GM21390 (cell line): ENCODE measurements around the gene CCL26.
"Not testable (repeated sequence)": the region's sequence is repeated elsewhere in the genome, so short reads cannot be mapped to it uniquely, and the experiment has no call there.

Experiments used
- ATAC-seq: cut with Tn5 transposase; IDR thresholded peaks from one replicate; pipeline ENCODE4 v1.9.1; 2021; ENCODE audit not compliant: unreplicated experiment

Gene CCL26

DNA sequence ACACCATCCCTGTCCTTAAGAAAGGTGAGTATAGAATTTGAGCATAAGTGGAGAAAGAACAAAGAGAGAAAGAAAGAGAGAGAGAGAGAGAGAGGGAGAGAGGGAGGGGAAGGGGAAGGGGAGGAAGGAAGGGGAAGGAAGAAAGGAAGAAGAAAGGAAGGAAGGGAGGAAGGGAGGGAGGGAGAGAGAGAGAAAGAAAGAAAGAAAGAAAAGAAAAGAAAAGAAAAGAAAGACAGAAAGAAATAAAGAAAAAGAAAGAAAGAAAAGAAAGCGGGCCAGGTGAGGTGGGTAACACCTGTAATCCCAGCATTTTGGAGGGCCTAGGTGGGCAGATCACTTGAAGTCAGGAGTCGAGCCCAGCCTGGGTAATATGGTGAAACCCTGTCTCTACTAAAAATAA, 21.7 kb upstream of the CCL26 start:
- no peak for ATAC-seq

DNA sequence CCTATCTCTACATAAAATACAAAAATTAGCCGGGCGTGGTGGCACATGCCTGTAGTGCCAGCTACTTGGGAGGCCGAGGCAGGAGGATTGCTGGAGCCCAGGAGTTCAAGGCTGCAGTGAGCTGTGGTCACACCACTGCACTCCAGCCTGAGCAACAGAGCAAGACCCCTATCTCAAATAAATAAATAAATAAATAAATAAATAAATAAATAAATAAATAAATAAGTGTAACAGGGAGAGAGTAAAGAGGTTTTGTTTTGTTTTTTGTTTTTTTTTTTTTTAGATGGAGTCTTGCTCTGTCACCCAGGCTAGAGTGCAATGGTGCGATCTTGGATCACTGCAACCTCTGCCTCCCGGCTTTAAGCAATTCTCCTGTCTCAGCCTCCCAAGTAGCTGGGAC, 20.6 kb upstream of the CCL26 start:
- not testable (repeated sequence) for ATAC-seq

DNA sequence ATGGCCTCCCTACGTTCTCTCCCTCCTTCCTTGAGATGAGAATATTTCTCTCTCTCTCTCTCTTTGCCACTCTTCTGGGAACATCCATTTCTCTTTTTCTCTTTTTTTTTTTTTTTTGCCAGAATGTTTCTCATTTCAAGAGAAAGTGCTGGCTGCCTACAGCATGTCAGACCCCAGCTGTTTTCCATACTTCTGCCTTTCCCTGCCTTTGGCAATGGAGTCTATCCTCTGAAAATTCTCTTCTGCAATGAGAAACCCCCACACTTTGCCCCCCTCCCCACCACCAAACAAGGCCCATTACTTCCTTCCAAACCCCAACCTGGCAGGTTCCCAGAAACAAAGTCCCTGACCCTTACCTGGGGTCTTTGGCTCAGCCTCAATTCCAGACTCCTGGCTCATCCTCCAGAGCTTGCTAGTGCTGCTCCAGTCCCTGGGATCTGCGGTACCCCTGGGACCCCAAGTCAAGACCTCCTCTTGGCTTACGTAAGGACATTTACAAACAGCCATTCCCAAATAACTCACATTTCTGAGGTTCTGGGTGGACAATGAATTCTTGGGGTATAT, 17.4 kb upstream of the CCL26 start:
- no peak for ATAC-seq

DNA sequence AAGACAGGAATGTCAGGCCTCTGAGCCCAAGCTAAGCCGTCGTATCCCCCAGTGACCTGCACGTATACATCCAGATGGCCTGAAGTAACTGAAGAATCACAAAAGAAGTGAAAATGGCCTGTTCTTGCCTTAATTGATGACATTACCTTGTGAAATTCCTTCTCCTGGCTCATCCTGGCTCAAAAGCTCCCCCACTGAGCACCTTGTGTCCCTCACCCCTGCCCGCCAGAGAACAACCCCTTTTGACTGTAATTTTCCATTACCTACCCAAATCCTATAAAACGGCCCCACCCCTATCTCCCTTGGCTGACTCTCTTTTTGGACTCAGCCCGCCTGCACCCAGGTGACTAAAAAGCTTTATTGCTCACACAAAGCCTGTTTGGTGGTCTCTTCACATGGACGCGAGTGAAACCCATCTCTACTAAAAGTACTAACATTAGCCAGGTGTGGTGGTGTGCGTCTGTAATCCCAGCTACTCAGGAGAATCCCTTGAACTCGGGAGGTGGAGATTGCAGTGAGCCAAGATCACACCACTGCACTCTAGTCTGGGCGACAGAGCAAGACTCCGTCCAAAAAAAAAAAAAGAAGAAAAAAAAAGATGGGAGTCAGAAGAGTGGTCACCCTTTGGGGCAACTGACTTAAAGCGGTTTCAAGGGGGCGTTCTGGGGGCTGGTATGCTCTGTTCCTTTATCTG, 16.3 kb upstream of the CCL26 start:
- not testable (repeated sequence) for ATAC-seq

DNA sequence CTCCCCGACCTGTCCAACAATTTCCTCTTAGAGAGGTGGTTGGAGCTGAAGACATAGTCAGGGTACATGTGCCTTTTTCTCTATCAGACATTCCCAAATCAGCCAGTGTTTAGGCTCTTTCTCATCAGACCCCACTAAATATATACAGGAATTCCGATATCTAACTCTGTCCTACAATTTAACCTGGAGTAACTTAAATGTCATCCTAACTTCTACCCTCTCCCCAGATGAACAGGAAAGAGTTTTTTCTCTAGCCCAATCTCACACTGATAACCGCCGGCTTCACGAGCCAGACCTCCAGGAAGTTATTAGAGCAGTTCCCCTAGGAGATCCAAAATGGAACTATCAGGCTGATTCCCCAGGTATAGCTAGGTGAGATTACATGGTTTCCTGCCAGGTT, 11.0 kb upstream of the CCL26 start:
- not testable (repeated sequence) for ATAC-seq

DNA sequence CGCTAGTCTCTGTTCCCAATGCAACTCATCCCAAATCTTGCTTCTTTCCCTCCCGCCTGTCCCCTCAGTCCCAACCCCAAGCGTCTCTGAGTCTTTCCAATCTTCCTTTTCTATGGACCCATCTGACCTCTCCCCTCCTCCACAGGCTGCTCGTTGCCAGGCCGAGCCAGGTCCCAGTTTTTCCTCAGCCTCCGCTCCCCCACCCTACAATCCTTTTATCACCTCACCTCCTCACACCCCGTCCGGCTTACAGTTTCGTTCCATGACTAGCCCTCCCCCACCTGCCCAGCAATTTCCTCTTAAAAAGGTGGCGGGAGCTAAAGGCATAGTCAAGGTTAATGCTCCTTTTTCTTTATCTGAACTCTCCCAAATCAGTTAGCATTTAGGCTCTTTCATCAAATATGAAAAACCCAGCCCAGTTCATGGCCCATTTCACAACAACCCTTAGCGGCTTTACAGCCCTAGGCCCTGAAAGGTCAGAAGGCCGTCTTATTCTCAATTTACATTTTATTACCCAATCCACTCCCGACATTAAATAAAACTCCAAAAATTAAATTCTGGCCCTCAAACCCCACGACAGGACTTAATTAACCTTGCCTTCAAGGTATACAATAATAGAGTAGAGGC, 8.7 kb upstream of the CCL26 start:
- not testable (repeated sequence) for ATAC-seq

DNA sequence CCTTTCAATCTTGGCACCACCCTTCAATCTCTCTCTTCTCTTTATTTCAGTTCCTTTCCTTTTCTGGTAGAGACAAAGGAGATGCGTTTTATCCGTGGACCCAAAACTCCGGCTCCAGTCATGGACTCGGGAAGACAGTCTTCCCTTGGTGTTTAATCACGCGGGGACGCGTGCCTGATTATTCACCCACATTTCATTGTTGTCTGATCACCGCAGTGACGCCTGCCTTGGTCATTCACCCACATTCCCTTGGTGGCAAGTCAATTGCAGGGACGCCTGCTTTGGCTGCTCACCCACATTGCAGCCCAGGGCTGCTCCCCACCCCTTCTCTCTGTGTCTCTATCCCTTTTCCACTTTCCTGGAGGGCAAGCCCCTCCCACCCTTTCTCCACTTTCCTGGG, 7.5 kb upstream of the CCL26 start:
- ATAC-seq, result not testable (repeated sequence)

DNA sequence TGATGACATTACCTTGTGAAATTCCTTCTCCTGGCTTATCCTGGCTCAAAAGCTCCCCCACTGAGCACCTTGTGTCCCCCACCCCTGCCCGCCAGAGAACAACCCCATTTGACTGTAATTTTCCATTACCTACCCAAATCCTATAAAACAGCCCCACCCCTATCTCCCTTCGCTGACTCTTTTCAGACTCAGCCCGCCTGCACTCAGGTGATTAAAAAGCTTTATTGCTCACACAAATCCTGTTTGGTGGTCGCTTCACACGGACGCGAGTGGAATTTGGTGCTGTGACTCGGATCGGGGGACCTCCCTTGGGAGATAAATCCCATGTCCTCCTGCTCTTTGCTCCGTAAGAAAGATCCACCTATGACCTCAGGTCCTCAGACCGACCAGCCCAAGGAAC, 7.0 kb upstream of the CCL26 start:
- ATAC-seq, result not testable (repeated sequence)

DNA sequence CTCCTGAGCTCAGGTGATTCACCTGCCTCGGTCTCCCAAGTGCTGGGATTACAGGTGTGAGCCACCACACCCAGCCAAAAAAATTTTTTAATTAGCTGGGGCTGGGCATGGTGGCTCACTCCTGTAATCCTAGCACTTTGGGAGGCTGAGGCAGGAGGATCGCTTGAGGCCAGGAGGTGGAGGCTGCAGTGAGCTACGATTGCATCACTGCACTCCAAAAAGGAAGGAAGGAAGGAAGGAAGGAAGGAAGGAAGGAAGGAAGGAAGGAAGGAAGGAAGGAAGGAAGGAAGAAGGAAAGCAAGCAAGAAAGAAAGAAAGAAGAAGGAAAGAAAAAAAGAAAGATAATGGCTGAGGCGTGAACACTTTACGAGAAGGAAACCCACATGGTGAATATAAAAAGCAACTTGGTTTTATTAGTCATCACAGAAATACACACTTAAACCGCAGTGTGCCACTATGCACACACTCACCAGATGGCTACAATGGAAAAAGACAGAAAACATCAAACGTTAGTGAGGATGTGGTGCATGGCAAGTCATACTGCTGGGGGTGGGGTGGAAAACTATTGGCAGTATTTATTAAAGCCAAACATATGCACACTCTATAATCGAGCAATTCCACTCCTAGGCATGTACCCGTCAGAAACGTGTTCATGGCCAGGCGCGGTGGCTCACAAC, 4.4 kb upstream of the CCL26 start:
- ATAC-seq, result no peak

DNA sequence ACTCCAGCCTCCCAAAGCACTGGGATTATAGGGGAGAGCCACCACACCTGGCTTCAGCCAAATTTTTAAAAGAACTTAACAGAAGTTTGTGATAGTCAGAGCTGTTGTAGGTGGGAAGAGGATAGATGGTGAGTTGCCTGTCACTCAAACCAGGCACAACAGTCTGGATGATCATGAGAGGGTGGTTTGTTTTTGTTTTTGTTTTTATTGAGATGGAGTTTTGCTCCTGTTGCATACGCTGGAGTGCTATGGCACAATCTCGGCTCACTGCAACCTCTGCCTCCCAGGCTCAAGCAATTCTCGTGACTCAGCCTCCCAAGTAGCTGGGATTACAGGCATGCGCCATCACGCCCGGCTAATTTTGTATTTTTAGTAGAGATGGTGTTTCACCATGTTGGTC, 1.9 kb upstream of the CCL26 start:
- not testable (repeated sequence) for ATAC-seq

DNA sequence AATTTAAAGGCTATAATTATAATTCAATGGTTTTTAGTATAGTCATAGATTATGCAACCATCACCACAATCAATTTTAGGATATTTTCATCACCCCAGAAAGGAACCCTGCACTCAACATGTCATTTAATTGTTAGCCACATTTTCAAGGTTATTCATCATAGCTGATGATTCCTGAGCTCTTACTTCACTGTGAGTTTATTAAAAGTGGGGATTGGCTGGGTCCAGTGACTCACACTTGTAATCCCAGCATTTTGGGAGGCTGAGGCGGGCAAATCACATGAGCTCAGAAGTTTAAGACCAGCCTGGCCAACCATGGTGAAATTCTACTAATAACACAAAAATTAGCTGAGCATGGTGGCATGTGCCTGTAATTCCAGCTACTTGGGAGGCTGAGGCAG, 787 bp downstream of the CCL26 start:
- no peak for ATAC-seq

DNA sequence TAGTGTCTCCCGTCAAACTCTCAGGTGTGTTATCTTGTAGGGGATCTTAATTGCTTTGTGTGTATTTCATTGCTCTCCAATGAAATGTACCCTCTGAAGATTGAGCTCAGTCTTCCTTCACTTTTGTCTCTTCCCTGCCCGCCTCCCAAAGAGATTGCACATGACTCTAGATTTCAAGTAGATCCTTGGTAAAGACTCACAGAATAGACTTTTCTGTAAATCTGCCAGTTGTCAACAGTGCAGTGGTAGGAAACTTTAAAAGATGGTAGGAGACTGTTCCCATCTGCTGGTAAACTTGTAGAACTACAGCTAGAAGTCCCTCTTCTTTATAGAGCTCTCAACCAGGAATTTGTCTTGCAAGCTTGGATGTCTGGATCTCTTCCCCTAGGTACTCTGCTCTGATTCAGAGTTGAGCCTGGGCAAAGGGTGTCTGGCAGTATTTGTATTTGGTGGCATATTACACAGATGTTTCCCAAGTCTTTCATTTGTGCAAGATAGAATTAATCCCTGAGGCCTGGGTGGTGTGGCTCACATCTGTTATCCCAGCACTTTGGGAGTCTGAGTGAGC, 9.6 kb downstream of the CCL26 start:
- no peak for ATAC-seq

DNA sequence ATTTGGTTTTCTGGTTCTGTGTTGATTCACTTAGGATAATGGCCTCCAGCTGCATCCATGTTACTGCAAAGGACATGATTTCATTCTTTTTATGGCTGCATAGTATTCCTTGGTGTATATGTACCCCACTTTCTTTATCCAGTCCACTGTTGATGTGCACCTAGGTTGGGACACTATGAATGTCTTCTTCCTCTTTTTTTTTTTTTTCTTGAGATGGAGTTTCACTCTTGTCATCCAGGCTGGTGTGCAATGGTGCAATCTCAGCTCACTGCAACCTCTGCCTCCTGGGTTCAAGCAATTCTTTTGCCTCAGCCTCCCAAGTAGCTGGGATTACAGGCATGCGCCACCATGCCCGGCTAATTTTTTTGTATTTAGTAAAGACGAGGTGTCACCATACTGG, 10.2 kb downstream of the CCL26 start:
- not testable (repeated sequence) for ATAC-seq

DNA sequence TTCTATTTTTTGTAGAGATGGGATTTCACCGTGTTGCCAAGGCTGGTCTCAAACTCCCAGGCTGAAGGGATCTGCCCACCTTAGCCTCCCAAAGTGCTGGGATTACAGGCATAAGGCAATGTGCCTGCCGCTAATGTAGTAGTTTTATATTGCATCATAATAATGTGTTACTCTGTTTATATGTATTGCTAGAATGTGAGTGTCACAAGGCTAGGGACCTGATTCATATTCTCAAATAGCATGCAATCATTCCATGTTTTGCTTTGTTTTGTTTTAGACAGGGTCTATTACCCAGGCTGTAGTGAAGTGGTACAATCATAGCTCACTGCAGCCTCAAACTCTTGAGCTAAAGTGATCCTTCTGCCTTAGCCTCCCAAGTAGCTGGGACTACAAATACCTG, 13.5 kb downstream of the CCL26 start:
- ATAC-seq, result no peak

DNA sequence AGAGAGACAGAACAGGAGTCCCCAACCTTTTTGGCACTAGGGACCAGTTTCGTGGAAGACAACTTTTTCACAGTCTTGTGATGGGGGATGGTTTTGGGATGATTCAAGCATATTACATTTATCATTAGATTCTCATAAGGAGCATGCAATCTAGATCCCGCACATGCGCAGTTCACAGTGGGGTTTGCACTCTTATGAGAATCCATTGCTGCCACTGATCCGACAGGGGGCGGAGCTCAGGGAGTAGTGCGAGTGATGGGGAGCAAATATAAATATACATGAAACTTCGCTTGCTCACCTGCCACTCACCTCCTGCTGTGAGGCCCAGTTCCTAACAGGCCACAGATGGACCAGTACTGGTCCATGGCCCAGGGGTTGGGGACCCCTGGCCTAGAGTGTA, 14.2 kb downstream of the CCL26 start:
- no peak for ATAC-seq

DNA sequence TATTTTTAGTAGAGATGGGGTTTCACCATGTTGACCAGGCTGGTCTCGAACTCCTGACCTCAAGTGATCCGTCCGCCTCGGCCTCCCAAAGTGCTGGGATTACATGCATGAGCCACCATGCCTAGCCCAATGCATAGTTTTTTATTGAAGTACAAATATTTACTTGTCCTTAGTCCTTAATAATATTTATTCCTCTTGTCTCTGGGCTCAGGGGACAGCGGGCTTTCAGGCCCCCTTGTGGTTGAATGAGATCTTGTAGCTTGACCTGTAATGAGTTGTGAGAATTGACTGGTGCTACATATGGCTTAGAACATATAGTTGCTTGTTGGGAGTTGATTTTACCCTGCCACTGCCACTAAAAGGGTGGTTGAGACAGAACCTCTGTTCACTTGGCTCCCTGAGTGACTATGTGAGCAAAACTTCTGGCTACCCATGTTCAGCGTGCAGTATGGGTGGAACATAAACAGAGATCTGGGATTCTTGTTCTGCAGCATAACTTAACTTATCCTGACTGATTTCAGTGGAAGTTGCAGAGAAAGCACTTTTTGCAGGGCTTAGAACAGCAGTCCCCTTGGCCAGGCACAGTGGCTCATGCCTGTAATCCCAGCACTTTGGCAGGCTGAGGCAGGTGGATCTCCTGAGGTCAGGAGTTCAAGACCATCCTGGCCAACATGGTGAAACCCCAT, 14.9 kb downstream of the CCL26 start:
- no peak for ATAC-seq

DNA sequence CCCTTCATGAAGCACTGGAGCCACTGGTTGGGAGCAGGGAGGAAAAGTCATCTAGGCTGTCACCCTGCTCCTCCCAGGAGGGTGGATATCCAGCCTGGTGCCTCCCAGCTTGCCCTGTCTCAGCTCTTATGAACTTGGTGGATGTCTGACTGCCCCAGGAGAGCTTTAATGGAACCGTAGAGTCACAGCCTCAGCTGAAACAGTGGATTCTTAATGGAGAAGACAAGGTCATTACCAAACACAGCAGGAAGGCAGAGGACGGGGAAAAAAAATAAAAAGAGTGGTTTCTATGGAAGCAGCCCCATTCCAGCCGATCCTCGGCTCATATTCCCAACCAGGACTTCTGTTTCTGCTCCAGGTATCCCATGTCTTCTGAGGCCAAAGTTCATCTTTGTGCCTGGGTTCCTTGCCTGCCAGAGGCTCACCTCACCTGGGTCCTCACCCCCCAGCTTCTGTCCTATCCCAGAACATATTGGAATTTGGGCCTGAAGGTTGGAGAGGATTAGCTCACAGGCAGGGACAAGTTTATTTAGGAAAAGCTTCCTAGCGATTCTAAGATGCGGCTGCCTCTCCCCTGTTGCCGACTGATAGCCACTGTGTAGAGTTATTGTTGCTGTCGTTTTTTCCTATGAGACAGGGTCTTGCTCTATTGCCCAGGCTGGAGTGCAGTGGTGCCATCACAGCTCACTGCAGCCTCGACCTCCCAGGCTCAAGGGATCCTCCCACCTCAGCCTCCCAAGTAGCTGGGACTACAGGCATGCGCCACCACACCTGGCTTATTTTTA, 15.6 kb downstream of the CCL26 start:
- no peak for ATAC-seq

DNA sequence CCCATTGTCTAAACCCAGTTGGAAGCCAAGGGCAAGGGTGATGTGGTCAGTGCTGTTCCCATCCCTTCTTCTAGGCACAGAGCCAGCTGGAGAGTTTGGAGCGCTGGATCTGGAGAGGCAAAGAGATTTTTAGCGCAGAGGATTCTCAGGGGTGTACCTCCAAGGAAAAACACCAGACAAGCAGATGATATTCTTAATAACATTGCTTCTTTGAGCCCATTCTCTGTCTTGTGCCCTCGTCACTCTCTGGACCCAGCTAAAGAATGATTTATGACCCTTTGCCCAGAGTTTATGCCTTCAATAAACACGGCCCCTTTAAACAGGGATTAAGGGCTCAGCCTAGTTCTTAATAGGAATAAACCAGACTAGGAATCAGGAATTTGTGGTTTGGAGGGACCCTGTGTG, 28.6 kb downstream of the CCL26 start:
- ATAC-seq, result no peak

DNA sequence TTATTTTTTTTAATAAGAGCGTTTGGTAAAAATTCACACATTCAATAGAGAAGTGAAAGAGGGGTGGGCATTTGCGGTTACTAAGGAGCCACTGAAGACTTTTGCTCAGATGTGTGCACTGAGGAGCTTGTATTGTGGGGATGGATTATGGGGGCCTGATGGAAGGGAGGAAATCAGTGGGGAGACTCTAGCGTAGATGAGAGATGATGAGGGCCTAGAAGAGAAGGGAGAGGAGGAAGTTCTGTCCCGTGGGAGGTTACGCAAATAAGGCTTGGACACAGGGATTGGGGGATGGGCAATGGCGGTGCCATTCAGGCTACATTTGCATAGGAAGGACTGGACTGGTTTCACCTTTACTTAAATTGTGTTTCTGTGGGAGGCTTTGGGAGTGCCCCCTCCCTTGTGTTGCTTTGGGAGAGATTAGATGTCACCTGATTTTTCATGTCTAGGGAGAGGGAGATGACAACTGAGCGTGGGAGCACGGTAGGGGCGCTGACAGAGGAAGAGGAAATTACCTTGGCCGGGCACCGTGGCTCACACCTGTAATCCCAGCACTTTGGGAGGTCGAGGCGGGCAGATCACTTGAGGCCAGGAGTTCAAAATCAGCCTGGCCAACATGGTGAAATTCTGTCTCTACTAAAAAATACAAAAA, 31.0 kb downstream of the CCL26 start:
- no peak for ATAC-seq
